MV-4-11 (cell line): Measurements from ENCODE around the gene ARHGEF10L.
"Not testable (repeated sequence)": the region's sequence is repeated elsewhere in the genome, so short reads cannot be mapped to it uniquely, and the experiment has no call there.

Experiments used
- DNase-seq: peaks from one replicate; lab custom pipeline; 2025; lab: John Stamatoyannopoulos, UW

Gene ARHGEF10L

DNA sequence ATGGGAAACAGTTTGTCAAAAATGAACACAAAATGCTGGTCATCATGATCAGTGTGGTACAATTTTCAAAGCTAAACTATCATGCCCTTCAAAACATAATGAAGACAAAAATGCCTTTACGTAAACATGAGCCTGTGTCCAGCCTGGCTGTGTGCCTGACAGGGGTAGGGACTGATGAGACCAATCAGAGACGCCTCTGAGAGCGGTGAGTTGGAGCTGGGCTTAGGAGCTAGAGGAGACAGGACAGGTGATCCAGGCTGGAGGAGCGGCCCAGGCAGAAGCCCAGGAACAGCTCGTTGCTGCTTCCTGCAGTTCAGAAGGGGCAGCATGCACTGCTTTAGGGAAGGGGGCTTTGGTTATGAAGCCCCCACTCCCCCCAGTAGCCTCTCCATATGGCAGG is 70.0 kb downstream of the ARHGEF10L start:
- DNase-seq: no peak

DNA sequence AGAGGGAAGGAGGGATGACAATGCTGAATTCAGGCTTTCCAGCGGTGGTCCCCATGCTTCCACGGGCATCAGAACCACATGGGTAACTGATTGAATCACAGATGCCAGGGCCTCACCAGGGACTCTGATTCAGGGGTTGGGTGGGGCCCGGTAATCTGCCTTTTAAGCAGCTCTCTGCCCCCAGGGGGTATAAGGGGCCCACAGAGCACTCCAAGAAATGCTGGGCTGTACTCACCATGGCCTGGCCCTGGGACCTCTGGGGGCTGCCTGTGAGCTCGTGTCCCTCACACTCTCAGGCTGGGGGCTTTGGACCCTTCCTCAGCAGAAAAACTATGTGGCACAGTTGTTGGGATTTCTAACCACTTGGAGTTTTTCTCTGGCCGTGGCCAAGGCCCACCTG is 70.6 kb downstream of the ARHGEF10L start:
- no peak for DNase-seq

DNA sequence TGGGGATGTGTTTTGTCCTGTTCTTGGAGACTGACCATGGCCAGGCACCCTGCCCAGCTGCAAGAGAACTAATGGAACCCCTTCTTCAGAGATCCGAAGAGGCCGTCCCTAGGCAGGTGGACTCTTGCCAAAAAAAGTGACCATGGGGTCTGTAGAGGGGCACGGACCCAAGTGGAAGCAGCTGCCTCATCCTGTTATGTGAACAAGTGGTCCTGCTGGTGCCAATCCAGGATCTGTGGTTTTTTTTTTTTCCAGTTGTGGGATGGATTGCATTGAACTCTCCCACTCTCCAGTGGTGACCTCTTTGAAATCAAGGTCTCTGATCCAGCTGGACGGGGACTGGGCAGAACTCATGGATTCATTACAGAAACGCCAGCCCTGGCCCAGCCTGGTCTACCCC is 71.2 kb downstream of the ARHGEF10L start:
- no peak for DNase-seq

- DNase-seq: no peak
Observed at GRCh38 chr1:17611991-17612390, 72.5 kb downstream of the ARHGEF10L start.

DNA sequence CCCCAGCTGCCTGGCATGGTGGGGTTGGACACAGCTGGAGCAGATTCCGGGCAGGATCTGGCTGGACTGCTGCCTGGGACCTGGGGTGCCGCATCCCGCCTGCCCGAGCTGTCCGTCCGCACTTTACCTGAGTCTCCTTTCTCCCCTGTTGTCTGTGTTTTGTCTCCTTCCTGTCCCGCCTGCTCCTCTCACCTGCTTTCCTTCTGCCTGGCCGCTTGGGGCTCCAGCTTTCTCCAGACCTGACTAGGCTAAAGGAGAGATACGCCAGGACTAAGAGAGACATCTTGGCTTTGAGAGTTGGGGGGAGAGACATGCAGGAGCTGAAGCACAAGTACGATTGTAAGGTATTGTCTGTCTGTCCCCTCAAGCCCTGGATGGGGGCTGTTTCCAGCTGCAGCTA is 73.3 kb downstream of the ARHGEF10L start:
- DNase-seq: no peak

DNA sequence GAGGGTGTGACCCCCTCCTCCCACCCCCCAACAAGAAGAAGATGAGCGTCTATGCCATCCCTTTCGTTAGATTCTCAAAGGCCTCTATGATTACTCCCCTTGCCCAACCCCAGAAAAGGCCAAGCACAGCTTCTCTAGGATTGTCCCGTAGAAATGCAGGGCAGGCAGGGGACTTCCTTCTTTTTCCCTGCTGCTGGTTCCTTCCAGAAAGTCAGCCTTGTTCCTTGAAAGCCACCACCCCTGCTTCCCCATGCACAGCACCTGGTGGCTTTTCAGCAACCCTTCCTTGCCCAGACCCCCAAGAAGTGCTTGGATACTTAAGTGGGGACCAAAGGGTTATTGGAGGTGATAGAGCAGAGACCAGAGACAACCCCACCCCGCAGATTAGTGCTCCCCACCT is 75.1 kb downstream of the ARHGEF10L start:
- no peak for DNase-seq

DNA sequence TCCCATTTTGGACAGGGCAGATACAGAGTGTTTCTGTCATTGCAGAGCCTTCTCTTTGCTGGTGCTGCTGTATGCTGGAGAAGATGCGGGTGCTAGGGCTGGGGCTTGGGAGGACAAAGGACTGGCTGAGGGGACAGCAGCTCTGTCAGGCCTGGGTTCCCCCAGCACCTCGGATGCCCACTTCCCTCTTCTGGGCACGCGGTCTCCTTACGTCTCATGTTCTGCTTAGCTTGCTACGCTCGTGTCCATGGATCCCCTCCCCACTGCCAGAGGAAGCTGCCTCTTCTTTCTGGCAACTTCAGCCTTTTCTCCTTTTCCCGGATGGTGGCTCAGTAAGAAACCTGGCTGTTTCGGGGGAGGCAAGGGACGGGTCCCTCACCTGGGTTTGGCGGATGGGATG is 75.7 kb downstream of the ARHGEF10L start:
- peak; percentile 33 for DNase-seq

- no peak for DNase-seq
Observed at GRCh38 chr1:17615959-17616358, 76.5 kb downstream of the ARHGEF10L start.

DNA sequence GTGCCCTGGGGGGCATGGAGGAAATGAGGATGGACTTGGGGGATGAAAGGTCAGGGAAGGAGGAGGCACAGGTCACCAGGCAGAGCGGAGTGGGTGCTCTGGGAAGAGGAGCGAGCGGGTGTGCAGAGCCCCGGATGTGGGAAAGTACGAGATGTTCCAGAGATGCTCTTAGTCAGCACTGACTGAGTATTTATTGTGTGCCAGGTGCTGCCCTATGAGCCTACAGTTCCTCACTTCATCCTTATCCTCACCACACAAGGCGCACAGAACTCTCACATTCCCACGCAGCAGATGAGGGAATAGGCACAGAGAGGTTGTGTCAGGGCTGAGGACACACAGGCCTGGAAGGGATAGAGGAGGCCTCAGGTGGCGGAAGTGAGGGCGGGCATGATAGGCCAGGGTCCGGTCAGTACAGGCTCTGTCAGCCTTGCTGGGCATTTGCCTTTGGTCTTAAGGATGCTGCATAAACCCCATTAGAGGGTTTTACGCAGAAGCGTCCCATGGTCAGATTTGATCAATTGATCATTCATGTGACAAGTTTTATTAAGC is 77.3 kb downstream of the ARHGEF10L start:
- no peak for DNase-seq

- DNase-seq: peak; percentile 55
Observed at GRCh38 chr1:17617787-17618557, 78.5 kb downstream of the ARHGEF10L start.

- peak; percentile 29 for DNase-seq
Observed at GRCh38 chr1:17618558-17619247, 79.2 kb downstream of the ARHGEF10L start.

DNA sequence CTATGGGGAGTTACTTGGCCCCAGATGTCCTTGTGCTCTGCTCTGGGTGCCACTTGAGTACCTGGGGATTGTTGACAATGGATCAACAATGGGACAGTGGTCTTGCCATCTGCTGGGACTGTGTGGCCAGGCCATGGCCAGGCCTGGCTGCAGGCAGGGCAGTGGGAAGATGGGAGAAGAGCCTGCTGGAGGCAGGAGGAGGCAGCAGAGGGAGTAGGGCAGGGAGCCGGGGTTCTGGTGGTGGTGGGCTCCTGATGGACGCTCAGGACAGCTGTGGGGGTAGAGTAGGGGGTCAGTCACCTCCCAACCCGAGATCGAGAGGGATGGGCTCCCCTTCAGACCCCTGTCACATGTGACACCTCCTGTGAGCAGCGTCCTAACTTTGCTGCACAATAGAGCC is 81.0 kb downstream of the ARHGEF10L start:
- no peak for DNase-seq

DNA sequence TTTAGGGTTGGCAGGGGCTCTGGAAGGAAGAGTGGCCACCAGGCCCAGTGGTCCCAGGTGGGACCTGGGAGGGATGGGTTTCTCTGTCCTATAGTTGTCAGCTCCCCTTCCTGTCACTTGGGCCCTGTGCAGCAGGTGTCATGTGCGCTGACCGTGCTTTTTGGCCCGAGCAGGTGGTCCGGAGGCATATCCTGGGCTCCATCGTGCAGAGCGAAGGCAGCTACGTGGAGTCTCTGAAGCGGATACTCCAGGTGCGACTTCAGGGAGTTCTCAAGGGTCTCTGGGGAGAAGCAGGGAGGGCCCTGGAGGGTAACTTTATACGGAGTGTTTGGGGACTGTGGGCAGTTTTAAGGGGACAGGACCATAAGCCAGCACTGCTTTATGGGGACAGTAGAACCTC is 82.2 kb downstream of the ARHGEF10L start:
- no peak for DNase-seq

- DNase-seq: no peak
Observed at GRCh38 chr1:17622823-17623222, 83.3 kb downstream of the ARHGEF10L start.

DNA sequence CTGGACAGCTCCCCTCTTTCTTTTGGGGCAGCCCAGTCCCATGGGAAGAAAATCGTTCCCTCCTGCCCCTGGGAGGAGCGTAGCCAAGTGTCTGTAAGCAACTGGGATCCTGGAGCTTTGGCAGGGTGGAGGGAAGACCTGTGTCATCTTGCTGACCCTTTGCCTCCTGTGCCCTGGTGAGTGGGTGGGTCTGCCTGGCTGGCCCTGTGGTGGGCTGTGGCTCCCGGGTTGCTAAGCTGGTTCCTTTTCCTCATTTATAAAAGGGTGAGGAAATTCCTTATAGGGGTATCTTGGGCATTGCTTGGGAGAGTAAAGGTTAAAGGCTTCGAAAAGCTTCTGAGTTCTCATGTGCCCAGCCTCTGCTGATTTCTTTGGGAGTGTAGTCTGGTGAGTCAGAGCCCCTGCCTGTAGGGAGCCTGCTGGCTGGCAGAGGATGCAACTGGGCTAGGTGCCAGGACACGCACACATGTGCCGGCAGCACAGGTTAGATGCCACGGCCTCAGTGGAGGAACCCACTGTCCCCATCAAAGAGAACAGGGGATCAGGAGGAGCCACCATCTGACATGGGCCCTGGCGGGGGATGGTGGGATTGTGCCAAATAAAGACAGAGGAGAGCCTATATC is 85.2 kb downstream of the ARHGEF10L start:
- no peak for DNase-seq

GRCh38 chr1:17627239-17628052 is 87.9 kb downstream of the ARHGEF10L start:
- DNase-seq: no peak

DNA sequence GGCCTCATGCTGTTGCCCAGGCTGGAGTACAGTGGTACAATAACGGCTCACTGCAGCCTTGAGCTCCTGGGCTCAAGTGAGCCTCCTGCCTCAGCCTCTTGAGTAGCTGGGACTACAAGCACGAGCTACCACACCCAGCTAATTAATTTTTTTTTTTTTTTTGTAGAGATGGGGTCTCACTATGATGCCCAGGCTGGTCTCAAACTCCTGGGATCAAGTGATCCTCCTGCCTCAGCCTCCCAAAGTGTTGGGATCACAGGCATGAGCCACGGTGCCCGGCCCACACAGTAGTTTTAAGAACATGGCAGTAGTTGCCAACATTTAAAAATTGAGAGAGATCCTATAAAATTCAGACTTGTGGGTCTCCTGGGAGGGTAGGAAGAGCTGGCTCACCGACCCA is 89.5 kb downstream of the ARHGEF10L start:
- not testable (repeated sequence) for DNase-seq

DNA sequence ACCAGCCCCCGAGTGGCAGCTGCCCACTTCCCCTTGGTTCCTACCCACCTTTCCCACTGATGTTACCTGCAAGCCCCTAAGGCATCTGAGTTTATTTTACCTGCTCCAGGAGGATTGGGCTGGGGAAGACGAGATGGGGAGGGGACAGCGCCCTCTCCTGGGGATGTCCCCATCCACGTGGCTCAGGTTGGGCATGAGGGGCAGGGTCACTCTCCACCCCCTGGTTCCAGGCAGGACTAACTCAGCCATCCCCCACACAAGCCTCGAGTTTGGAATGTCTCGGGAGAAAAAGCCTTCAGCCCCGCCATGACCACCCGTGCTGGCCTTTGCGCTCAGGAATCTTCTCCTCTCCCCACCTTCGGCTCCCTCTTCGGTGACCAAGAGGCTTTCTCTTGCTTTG is 90.0 kb downstream of the ARHGEF10L start:
- DNase-seq: peak; percentile 26

- peak; percentile 94 for DNase-seq
Observed at GRCh38 chr1:17630048-17630830, 90.7 kb downstream of the ARHGEF10L start.

DNA sequence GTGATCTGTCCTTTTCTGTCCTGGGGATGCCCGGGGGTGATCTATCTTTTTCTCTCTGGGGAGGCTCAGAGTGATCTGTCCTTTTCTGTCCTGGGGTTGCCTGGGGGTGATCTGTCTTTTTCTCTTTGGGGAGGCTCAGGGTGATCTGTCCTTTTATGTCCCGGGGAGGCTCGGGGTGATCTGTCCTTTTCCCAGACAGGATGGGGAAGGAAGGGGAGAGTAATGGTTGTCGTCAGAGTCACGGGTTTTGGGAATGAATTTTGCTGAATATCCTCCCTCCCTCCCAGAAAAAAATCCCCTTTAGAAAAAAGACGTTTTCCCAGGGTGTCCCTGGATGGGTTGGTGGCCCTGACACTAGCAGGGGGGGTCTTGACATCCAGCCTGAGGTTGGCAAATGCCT is 91.5 kb downstream of the ARHGEF10L start:
- no peak for DNase-seq

DNA sequence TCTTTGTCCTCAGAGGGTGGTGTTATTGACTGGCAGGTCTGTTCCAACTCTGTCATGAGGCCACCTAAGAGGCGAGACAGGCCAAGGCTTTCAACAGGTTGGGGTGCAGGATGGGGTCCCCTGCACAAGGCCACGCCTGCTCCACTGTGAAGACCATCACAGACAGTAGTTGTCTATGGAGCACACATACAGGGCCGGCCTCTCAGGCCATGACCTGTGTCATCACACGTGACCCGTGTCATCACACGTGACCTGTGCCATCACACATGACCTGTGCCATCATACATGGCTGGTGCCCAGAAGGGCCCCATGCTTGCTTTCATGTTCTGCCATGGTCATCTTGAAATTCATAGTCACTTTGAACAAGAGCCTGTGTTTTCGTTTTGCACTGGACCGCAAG is 91.9 kb downstream of the ARHGEF10L start:
- no peak for DNase-seq
